ENCODE measurements around the gene PCMTD2. TPM values are rescaled to one million over a fixed set of nuclear protein-coding genes. Genes with fewer than 3 reads are reported as not detected.

PCMTD2 gene
- total RNA-seq, 1 experiment from 2014 or later = 50.9 TPM

GRCh38 chr20:64277571-64278316 is 22.2 kb downstream of the PCMTD2 start:
- Mint-ChIP-seq H3K36me3 (peaks cover 23% of the 10 kb centered on the region), H3K4me3 (no peak overlapping the region), H3K27ac (no peak overlapping the region), H3K27me3 (ENCODE audit: low read depth) (peaks cover 3% of the 10 kb centered on the region; the same call in 1 of the 2 replicates), H3K4me1 (no peaks in the 10 kb centered on the region), H3K9me3 (peaks cover 33% of the 10 kb centered on the region)
- TF ChIP-seq, protein P1, sequence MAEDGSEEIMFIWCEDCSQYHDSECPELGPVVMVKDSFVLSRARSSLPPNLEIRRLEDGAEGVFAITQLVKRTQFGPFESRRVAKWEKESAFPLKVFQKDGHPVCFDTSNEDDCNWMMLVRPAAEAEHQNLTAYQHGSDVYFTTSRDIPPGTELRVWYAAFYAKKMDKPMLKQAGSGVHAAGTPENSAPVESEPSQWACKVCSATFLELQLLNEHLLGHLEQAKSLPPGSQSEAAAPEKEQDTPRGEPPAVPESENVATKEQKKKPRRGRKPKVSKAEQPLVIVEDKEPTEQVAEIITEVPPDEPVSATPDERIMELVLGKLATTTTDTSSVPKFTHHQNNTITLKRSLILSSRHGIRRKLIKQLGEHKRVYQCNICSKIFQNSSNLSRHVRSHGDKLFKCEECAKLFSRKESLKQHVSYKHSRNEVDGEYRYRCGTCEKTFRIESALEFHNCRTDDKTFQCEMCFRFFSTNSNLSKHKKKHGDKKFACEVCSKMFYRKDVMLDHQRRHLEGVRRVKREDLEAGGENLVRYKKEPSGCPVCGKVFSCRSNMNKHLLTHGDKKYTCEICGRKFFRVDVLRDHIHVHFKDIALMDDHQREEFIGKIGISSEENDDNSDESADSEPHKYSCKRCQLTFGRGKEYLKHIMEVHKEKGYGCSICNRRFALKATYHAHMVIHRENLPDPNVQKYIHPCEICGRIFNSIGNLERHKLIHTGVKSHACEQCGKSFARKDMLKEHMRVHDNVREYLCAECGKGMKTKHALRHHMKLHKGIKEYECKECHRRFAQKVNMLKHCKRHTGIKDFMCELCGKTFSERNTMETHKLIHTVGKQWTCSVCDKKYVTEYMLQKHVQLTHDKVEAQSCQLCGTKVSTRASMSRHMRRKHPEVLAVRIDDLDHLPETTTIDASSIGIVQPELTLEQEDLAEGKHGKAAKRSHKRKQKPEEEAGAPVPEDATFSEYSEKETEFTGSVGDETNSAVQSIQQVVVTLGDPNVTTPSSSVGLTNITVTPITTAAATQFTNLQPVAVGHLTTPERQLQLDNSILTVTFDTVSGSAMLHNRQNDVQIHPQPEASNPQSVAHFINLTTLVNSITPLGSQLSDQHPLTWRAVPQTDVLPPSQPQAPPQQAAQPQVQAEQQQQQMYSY (CRISPR knock-in tag; IDR thresholded peaks at IDR 0.05) = no peak
- TF ChIP-seq ATF1 (CRISPR knock-in tag; IDR thresholded peaks at IDR 0.05) = no peak
- TF ChIP-seq, protein P2, sequence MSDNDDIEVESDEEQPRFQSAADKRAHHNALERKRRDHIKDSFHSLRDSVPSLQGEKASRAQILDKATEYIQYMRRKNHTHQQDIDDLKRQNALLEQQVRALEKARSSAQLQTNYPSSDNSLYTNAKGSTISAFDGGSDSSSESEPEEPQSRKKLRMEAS (CRISPR knock-in tag; IDR thresholded peaks at IDR 0.05) = no peak
- no peak for TF ChIP-seq ZNF219 (CRISPR knock-in tag; IDR thresholded peaks at IDR 0.05; ENCODE audit: borderline replicate concordance)
- TF ChIP-seq ZNF416 (CRISPR knock-in tag; IDR thresholded peaks at IDR 0.05) = no peak
- no peak for TF ChIP-seq MLX (CRISPR knock-in tag; IDR thresholded peaks at IDR 0.05)
- TF ChIP-seq, protein P3, sequence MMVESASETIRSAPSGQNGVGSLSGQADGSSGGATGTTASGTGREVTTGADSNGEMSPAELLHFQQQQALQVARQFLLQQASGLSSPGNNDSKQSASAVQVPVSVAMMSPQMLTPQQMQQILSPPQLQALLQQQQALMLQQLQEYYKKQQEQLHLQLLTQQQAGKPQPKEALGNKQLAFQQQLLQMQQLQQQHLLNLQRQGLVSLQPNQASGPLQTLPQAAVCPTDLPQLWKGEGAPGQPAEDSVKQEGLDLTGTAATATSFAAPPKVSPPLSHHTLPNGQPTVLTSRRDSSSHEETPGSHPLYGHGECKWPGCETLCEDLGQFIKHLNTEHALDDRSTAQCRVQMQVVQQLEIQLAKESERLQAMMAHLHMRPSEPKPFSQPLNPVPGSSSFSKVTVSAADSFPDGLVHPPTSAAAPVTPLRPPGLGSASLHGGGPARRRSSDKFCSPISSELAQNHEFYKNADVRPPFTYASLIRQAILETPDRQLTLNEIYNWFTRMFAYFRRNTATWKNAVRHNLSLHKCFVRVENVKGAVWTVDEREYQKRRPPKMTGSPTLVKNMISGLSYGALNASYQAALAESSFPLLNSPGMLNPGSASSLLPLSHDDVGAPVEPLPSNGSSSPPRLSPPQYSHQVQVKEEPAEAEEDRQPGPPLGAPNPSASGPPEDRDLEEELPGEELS (CRISPR knock-in tag; IDR thresholded peaks at IDR 0.05) = no peak
- TF ChIP-seq RORB (CRISPR knock-in tag; IDR thresholded peaks at IDR 0.05) = no peak
- no peak for TF ChIP-seq ZNF396 (CRISPR knock-in tag; IDR thresholded peaks at IDR 0.05; ENCODE audit: borderline replicate concordance)
- TF ChIP-seq CREM (CRISPR knock-in tag; IDR thresholded peaks at IDR 0.05) = no peak
- TF ChIP-seq, protein P4, sequence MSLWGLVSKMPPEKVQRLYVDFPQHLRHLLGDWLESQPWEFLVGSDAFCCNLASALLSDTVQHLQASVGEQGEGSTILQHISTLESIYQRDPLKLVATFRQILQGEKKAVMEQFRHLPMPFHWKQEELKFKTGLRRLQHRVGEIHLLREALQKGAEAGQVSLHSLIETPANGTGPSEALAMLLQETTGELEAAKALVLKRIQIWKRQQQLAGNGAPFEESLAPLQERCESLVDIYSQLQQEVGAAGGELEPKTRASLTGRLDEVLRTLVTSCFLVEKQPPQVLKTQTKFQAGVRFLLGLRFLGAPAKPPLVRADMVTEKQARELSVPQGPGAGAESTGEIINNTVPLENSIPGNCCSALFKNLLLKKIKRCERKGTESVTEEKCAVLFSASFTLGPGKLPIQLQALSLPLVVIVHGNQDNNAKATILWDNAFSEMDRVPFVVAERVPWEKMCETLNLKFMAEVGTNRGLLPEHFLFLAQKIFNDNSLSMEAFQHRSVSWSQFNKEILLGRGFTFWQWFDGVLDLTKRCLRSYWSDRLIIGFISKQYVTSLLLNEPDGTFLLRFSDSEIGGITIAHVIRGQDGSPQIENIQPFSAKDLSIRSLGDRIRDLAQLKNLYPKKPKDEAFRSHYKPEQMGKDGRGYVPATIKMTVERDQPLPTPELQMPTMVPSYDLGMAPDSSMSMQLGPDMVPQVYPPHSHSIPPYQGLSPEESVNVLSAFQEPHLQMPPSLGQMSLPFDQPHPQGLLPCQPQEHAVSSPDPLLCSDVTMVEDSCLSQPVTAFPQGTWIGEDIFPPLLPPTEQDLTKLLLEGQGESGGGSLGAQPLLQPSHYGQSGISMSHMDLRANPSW (CRISPR knock-in tag; conservative IDR thresholded peaks at IDR 0.05; ENCODE audit: low read depth) = no peak
- TF ChIP-seq, protein P5, sequence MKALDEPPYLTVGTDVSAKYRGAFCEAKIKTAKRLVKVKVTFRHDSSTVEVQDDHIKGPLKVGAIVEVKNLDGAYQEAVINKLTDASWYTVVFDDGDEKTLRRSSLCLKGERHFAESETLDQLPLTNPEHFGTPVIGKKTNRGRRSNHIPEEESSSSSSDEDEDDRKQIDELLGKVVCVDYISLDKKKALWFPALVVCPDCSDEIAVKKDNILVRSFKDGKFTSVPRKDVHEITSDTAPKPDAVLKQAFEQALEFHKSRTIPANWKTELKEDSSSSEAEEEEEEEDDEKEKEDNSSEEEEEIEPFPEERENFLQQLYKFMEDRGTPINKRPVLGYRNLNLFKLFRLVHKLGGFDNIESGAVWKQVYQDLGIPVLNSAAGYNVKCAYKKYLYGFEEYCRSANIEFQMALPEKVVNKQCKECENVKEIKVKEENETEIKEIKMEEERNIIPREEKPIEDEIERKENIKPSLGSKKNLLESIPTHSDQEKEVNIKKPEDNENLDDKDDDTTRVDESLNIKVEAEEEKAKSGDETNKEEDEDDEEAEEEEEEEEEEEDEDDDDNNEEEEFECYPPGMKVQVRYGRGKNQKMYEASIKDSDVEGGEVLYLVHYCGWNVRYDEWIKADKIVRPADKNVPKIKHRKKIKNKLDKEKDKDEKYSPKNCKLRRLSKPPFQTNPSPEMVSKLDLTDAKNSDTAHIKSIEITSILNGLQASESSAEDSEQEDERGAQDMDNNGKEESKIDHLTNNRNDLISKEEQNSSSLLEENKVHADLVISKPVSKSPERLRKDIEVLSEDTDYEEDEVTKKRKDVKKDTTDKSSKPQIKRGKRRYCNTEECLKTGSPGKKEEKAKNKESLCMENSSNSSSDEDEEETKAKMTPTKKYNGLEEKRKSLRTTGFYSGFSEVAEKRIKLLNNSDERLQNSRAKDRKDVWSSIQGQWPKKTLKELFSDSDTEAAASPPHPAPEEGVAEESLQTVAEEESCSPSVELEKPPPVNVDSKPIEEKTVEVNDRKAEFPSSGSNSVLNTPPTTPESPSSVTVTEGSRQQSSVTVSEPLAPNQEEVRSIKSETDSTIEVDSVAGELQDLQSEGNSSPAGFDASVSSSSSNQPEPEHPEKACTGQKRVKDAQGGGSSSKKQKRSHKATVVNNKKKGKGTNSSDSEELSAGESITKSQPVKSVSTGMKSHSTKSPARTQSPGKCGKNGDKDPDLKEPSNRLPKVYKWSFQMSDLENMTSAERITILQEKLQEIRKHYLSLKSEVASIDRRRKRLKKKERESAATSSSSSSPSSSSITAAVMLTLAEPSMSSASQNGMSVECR (CRISPR knock-in tag; IDR thresholded peaks at IDR 0.05; ENCODE audit: borderline replicate concordance) = no peak
- no peak for TF ChIP-seq EMX1 (CRISPR knock-in tag; IDR thresholded peaks at IDR 0.05)
- TF ChIP-seq GABPB1 (CRISPR knock-in tag; IDR thresholded peaks at IDR 0.05) = no peak
- no peak for TF ChIP-seq HMGA2 (CRISPR knock-in tag; IDR thresholded peaks at IDR 0.05)
- TF ChIP-seq ATF6 (CRISPR knock-in tag; IDR thresholded peaks at IDR 0.05) = no peak
- no peak for TF ChIP-seq ZNF138 (CRISPR knock-in tag; conservative IDR thresholded peaks at IDR 0.05)
- TF ChIP-seq ZNF232 (CRISPR knock-in tag; IDR thresholded peaks at IDR 0.05) = no peak
- TF ChIP-seq, protein P6, sequence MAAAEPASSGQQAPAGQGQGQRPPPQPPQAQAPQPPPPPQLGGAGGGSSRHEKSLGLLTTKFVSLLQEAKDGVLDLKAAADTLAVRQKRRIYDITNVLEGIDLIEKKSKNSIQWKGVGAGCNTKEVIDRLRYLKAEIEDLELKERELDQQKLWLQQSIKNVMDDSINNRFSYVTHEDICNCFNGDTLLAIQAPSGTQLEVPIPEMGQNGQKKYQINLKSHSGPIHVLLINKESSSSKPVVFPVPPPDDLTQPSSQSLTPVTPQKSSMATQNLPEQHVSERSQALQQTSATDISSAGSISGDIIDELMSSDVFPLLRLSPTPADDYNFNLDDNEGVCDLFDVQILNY (CRISPR knock-in tag; IDR thresholded peaks at IDR 0.05) = no peak
- DNase-seq (ENCODE audit: low spot score) = no peak
- ChIA-PET CTCF (no interaction called here), POLR2A (no interaction called here)
- no peak for ATAC-seq

Data from WTC11 (cell line).